SK-N-SH treated with all-trans-retinoic acid at 6 μM for 48 hours (cell line): ENCODE results near the gene ASTN2.

ENCODE experiments used
- ATAC-seq: fragments of 200-7000 bp; cut with Tn5 transposase; 3 replicates; pipeline ENCODE4 v1.9.1; 2020; ENCODE audit warnings: mild to moderate bottlenecking, moderate library complexity
- ARNTL ChIP-seq: fragments of 450-650 bp; formaldehyde crosslinking; IDR thresholded peaks from 2 replicates; pipeline ENCODE4 v1.5.0; 2020; ENCODE audit warnings: low read depth, mild to moderate bottlenecking, moderate library complexity, borderline replicate concordance
- BACH2 ChIP-seq: fragments of 250-450 bp; sonication (Bioruptor Pico); IDR thresholded peaks from 2 replicates; pipeline ENCODE4 v1.9.0; 2021; ENCODE audit warnings: mild to moderate bottlenecking, borderline replicate concordance
- CSDC2 ChIP-seq: fragments of 250-450 bp; sonication (Bioruptor Pico); IDR thresholded peaks from 2 replicates; pipeline ENCODE4 v1.5.0; 2020; ENCODE audit warnings: mild to moderate bottlenecking, moderate library complexity
- ESRRG ChIP-seq: fragments of 250-450 bp; sonication (Bioruptor Pico); IDR thresholded peaks from 2 replicates; pipeline ENCODE4 v1.6.1; 2021; ENCODE audit warnings: mild to moderate bottlenecking
- GLIS3 ChIP-seq: fragments of 250-450 bp; sonication (Bioruptor Pico); IDR thresholded peaks from 2 replicates; pipeline ENCODE4 v1.5.0; 2020; ENCODE audit warnings: mild to moderate bottlenecking, moderate library complexity
- ISL1 ChIP-seq: fragments of 250-450 bp; sonication (Bioruptor Pico); IDR thresholded peaks from 2 replicates; pipeline ENCODE4 v2.1.2; 2022; ENCODE audit warnings: mild to moderate bottlenecking, moderate library complexity
- OSR1 ChIP-seq: fragments of 250-450 bp; sonication (Bioruptor Pico); IDR thresholded peaks from 2 replicates; pipeline ENCODE4 v1.8.0; 2022; ENCODE audit warnings: moderate library complexity, mild to moderate bottlenecking, inconsistent platforms
- PPARA ChIP-seq: fragments of 250-450 bp; sonication (Bioruptor Pico); IDR thresholded peaks from 2 replicates; pipeline ENCODE4 v1.5.0; 2020; ENCODE audit warnings: mild to moderate bottlenecking, borderline replicate concordance
- RARB ChIP-seq: fragments of 250-450 bp; sonication (Bioruptor Pico); IDR thresholded peaks from 2 replicates; pipeline ENCODE4 v1.8.0; 2021; ENCODE audit warnings: mild to moderate bottlenecking, moderate library complexity
- SNAI2 ChIP-seq: fragments of 250-450 bp; sonication (Bioruptor Pico); IDR thresholded peaks from 2 replicates; pipeline ENCODE4 v1.5.0; 2020; ENCODE audit warnings: mild to moderate bottlenecking, moderate library complexity
- TCF4 ChIP-seq: fragments of 250-450 bp; sonication (Bioruptor Pico); IDR thresholded peaks from 2 replicates; pipeline ENCODE4 v1.8.0; 2021; ENCODE audit warnings: mild to moderate bottlenecking, moderate library complexity, borderline replicate concordance
- ZC3H10 ChIP-seq: fragments of 250-450 bp; sonication (Bioruptor Pico); IDR thresholded peaks from 2 replicates; pipeline ENCODE4 v1.5.1; 2021; ENCODE audit warnings: mild to moderate bottlenecking, moderate library complexity
- ZFP3 ChIP-seq: fragments of 250-450 bp; sonication (Bioruptor Pico); IDR thresholded peaks from 2 replicates; pipeline ENCODE4 v1.5.0; 2020; ENCODE audit warnings: mild to moderate bottlenecking, moderate library complexity
- ZFP30 ChIP-seq: fragments of 450-650 bp; formaldehyde crosslinking; IDR thresholded peaks from 2 replicates; pipeline ENCODE4 v1.5.0; 2022; ENCODE audit warnings: mild to moderate bottlenecking, moderate library complexity
- ZNF565 ChIP-seq: fragments of 450-650 bp; formaldehyde crosslinking; conservative IDR thresholded peaks from 2 replicates; pipeline ENCODE4 v1.5.0; 2020; ENCODE audit warnings: low read depth, mild to moderate bottlenecking, moderate library complexity
- ZNF70 ChIP-seq: fragments of 450-650 bp; formaldehyde crosslinking; IDR thresholded peaks from 2 replicates; pipeline ENCODE4 v1.5.0; 2020; ENCODE audit warnings: mild to moderate bottlenecking, moderate library complexity
- ZNF8 ChIP-seq: fragments of 450-650 bp; formaldehyde crosslinking; IDR thresholded peaks from 2 replicates; pipeline ENCODE4 v1.5.0; 2020; ENCODE audit warnings: mild to moderate bottlenecking, moderate library complexity
- TF ChIP-seq, protein P1 (sequence below): fragments of 250-450 bp; sonication (Bioruptor Pico); IDR thresholded peaks from 2 replicates; pipeline ENCODE4 v1.8.0; 2020; ENCODE audit warnings: mild to moderate bottlenecking, moderate library complexity, borderline replicate concordance
- TF ChIP-seq, protein P2 (sequence below): fragments of 250-450 bp; sonication (Bioruptor Pico); IDR thresholded peaks from 2 replicates; pipeline ENCODE4 v1.5.1; 2020; ENCODE audit warnings: low read depth, mild to moderate bottlenecking, moderate library complexity
- TF ChIP-seq, protein P3 (sequence below): fragments of 250-450 bp; sonication (Bioruptor Pico); IDR thresholded peaks from 2 replicates; pipeline ENCODE4 v1.5.1; 2021; ENCODE audit warnings: mild to moderate bottlenecking, moderate library complexity

ASTN2 gene

DNA sequence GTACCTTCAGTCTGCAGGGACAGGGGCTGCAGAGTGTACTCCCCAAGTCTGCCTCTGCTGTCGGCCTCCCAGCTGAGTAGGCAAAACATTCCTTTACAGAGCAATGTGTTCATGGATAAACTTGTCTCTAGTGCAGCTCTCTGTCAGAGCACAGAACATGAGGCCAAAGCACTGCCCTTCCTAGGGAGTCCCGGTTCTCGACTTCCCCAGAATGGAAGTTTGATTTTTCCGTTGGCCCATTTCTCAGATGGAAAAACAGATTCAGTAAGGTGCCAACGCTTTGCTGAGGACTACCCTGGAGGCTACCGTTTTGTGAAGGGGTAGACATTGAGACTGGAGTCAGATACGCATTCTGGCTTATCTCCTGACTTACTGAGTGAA is 728.2 kb downstream of the ASTN2 start:
- ATAC-seq: peak; percentile 67

DNA sequence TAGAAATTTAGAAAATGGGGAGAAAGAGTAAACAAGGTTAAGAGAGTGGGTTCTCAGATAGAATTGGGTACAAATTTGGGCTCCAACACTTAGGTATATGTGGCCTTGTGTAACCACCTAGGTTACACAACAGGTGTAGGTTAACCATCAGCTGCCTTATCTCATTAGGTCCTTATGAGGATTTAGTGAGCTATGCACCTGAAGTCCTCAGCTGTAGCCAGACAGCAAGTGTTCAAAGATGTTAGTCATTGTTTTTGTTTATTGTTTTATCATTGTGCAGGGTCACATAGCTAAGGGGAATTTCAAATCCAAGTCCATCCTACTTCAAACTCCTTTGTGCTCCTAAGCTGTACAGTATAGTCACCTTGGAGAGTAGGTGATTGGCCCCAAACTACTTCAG is 728.7 kb downstream of the ASTN2 start:
- TF ChIP-seq ZFP30 (CRISPR knock-in tag): no peak
- TF ChIP-seq GLIS3 (CRISPR knock-in tag): no peak
- no peak for TF ChIP-seq RARB (CRISPR knock-in tag)
- ATAC-seq: no peak; the same call in 2 of the 3 replicates

More for the DNA sequence above, 728.2 kb downstream of the ASTN2 start:
- TF ChIP-seq GLIS3 (CRISPR knock-in tag) (no peak), ZC3H10 (CRISPR knock-in tag) (no peak), ZNF8 (CRISPR knock-in tag) (no peak), BACH2 (CRISPR knock-in tag) (no peak), RARB (CRISPR knock-in tag) (no peak), ZNF70 (CRISPR knock-in tag) (no peak), ESRRG (CRISPR knock-in tag) (no peak), OSR1 (CRISPR knock-in tag) (no peak), PPARA (no peak), ARNTL (CRISPR knock-in tag) (no peak), ISL1 (CRISPR knock-in tag) (no peak), ZNF565 (CRISPR knock-in tag) (no peak), CSDC2 (CRISPR knock-in tag) (no peak)
- TF ChIP-seq, protein P1, sequence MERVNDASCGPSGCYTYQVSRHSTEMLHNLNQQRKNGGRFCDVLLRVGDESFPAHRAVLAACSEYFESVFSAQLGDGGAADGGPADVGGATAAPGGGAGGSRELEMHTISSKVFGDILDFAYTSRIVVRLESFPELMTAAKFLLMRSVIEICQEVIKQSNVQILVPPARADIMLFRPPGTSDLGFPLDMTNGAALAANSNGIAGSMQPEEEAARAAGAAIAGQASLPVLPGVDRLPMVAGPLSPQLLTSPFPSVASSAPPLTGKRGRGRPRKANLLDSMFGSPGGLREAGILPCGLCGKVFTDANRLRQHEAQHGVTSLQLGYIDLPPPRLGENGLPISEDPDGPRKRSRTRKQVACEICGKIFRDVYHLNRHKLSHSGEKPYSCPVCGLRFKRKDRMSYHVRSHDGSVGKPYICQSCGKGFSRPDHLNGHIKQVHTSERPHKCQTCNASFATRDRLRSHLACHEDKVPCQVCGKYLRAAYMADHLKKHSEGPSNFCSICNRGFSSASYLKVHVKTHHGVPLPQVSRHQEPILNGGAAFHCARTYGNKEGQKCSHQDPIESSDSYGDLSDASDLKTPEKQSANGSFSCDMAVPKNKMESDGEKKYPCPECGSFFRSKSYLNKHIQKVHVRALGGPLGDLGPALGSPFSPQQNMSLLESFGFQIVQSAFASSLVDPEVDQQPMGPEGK: no peak
- TF ChIP-seq, protein P2, sequence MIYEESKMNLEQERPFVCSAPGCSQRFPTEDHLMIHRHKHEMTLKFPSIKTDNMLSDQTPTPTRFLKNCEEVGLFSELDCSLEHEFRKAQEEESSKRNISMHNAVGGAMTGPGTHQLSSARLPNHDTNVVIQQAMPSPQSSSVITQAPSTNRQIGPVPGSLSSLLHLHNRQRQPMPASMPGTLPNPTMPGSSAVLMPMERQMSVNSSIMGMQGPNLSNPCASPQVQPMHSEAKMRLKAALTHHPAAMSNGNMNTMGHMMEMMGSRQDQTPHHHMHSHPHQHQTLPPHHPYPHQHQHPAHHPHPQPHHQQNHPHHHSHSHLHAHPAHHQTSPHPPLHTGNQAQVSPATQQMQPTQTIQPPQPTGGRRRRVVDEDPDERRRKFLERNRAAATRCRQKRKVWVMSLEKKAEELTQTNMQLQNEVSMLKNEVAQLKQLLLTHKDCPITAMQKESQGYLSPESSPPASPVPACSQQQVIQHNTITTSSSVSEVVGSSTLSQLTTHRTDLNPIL (CRISPR knock-in tag): no peak
- TF ChIP-seq, protein P3, sequence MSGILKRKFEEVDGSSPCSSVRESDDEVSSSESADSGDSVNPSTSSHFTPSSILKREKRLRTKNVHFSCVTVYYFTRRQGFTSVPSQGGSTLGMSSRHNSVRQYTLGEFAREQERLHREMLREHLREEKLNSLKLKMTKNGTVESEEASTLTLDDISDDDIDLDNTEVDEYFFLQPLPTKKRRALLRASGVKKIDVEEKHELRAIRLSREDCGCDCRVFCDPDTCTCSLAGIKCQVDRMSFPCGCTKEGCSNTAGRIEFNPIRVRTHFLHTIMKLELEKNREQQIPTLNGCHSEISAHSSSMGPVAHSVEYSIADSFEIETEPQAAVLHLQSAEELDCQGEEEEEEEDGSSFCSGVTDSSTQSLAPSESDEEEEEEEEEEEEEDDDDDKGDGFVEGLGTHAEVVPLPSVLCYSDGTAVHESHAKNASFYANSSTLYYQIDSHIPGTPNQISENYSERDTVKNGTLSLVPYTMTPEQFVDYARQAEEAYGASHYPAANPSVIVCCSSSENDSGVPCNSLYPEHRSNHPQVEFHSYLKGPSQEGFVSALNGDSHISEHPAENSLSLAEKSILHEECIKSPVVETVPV: no peak

DNA sequence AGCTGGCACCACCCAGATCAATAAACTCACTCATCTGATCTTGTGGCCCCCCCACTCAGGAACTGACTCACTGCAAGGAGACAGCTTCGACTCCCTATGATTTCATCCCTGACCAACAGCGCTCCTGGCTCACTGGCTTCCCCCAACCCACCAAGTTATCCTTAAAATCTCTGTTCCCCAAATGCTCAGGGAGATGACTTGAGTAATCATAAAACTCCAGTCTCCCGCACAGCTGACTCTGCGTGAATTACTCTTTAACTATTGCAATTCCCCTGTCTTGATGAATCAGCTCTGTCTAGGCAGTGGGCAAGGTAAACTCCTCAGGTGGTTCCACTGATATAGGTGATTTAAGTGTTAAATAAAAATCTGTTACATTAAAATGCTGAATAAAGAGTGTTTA is 729.7 kb downstream of the ASTN2 start:
- TF ChIP-seq OSR1 (CRISPR knock-in tag): no peak
- no peak for TF ChIP-seq BACH2 (CRISPR knock-in tag)
- TF ChIP-seq ESRRG (CRISPR knock-in tag): no peak
- no peak for TF ChIP-seq ZC3H10 (CRISPR knock-in tag)
- TF ChIP-seq ZFP30 (CRISPR knock-in tag): no peak
- no peak for TF ChIP-seq ZNF70 (CRISPR knock-in tag)
- no peak for TF ChIP-seq ZNF8 (CRISPR knock-in tag)
- TF ChIP-seq RARB (CRISPR knock-in tag): no peak
- no peak for TF ChIP-seq TCF4 (CRISPR knock-in tag)
- no peak for TF ChIP-seq SNAI2 (CRISPR knock-in tag)
- TF ChIP-seq, protein P1: no peak
- TF ChIP-seq ZFP3 (CRISPR knock-in tag): no peak
- no peak for TF ChIP-seq ZNF565 (CRISPR knock-in tag)
- no peak for ATAC-seq

DNA sequence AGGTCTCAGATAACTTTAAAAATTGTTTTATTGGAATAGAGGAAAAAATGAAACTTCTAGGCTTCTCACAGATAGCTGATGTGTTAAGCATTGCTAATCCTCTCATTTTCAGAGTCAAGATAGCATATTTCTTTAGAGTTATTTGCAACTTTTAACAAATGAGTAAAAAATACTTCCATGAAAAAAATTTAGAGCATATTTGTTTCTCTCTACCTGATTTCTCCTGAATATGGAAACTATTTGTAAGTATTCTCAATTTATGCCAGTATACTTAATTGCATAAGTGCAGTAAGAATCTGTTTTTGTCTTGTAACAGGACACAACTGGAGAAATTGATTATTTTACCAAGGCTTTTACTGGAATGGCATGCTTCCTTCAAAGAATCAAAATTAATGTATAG is 731.3 kb downstream of the ASTN2 start:
- TF ChIP-seq TCF4 (CRISPR knock-in tag): no peak
- no peak for TF ChIP-seq ISL1 (CRISPR knock-in tag)
- no peak for TF ChIP-seq ZFP30 (CRISPR knock-in tag)
- TF ChIP-seq SNAI2 (CRISPR knock-in tag): no peak
- no peak for TF ChIP-seq ZNF8 (CRISPR knock-in tag)
- no peak for TF ChIP-seq GLIS3 (CRISPR knock-in tag)
- TF ChIP-seq PPARA: no peak
- no peak for TF ChIP-seq ZNF565 (CRISPR knock-in tag)
- TF ChIP-seq, protein P2 (CRISPR knock-in tag): no peak
- no peak for TF ChIP-seq ZNF70 (CRISPR knock-in tag)
- no peak for TF ChIP-seq ZC3H10 (CRISPR knock-in tag)
- TF ChIP-seq, protein P3: no peak
- no peak for TF ChIP-seq ZFP3 (CRISPR knock-in tag)
- TF ChIP-seq ESRRG (CRISPR knock-in tag): no peak
- no peak for TF ChIP-seq OSR1 (CRISPR knock-in tag)
- no peak for ATAC-seq
